A673 (cell line): ENCODE data around the gene LHX6.

Experiments used
- CTCF ChIP-seq: fragments of 300-800, 200-600 bp; sonication (generic); conservative IDR thresholded peaks from 2 replicates; pipeline ENCODE4 v1.5.1; 2017; ENCODE audit warnings: low read depth, mild to moderate bottlenecking, antibody characterized with exemption, low read length, moderate library complexity, mixed read lengths
- EZH2 ChIP-seq: fragments of 200-600 bp; sonication (generic); IDR thresholded peaks from 2 replicates; pipeline ENCODE4 v1.6.1; 2017; ENCODE audit warnings: borderline replicate concordance, low read depth, mild to moderate bottlenecking, mixed read lengths, antibody characterized with exemption, low read length; ENCODE audit not compliant: poor library complexity, severe bottlenecking

- no peak for TF ChIP-seq CTCF
- TF ChIP-seq EZH2, result no peak
Measured at GRCh38 chr9:122159925-122160246, 68.9 kb downstream of the LHX6 start.
